GM21825 (cell line): Measurements from ENCODE around the gene APBB2.

Experiments
- ATAC-seq: cut with Tn5 transposase; IDR thresholded peaks from one replicate; pipeline ENCODE4 v1.9.1; 2021; ENCODE audit warnings: mild to moderate bottlenecking, moderate library complexity; ENCODE audit not compliant: unreplicated experiment

Gene APBB2

GRCh38 chr4:41196633-41197332, 17.6 kb downstream of the APBB2 start:
- no peak for ATAC-seq

- ATAC-seq, result no peak
Measured at GRCh38 chr4:41192136-41192535, 22.2 kb downstream of the APBB2 start.

DNA sequence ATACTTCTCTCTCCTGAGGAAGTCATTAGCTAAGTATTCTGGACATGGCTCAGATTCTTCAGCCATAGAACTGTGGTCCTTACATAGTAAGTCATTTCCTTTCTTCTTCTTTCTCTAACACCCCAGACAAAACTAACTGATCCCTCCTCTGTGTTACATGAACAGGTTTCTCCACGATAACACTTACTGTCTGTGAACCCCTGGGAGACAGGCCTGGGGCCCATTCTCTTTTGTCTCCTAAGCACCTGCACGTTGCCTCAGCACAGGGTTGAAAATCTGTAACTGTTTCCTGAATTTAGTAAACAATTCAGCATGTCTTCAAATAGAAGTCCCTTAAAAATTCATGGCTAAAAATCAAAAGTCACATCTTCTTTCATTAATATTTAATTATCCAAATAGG, 24.7 kb downstream of the APBB2 start:
- no peak for ATAC-seq

- ATAC-seq, result no peak
Measured at GRCh38 chr4:41189076-41189475, 25.3 kb downstream of the APBB2 start.

- no peak for ATAC-seq
Measured at GRCh38 chr4:41185614-41186592, 28.4 kb downstream of the APBB2 start.

DNA sequence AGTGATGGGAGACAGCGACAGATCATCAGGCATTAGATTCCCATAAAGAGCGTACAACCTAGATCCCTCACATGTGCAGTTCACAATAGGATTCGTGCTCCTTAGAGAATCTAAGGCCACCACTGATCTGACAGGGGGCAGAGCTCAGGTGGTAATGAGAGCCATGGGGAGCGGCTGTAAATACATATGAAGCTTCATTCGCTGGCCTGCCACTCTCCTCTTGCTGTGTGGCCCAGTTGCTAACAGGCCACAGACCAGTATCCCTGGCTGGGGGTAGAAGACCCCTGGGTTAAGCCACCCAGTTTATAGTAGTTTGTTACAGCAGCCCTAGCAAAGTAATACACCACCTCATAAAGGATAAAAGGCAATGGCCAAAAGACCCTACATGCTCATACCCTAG, 30.3 kb downstream of the APBB2 start:
- no peak for ATAC-seq

DNA sequence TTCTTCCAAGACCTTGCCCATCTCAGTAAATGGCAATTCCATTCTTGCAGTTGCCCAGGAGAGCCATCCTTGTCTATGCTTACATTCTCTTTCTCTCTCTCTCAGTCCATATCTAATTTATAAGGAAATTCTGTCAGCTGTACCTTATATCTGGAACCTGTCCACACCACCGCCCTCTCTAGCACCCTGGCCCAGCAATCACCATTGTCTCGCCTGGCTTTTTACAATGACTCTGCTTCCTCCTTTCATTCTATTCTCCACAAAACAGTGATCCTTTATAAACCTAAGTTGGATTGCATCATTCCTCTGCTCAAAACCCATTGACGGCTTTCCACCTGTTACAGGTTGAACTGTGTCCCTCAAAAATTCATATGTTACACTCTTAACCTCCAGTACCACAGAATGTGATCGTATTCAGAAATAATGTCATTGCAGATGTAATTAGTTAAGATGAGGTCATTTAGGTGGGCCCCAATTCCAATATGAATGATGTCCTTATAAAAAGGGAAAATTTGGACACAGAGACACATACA, 31.3 kb downstream of the APBB2 start:
- ATAC-seq, result no peak

GRCh38 chr4:41181037-41181436, 33.3 kb downstream of the APBB2 start:
- ATAC-seq, result no peak

- ATAC-seq, result no peak
Measured at GRCh38 chr4:41179498-41180195, 34.7 kb downstream of the APBB2 start.

GRCh38 chr4:41178372-41179370, 35.7 kb downstream of the APBB2 start:
- no peak for ATAC-seq

DNA sequence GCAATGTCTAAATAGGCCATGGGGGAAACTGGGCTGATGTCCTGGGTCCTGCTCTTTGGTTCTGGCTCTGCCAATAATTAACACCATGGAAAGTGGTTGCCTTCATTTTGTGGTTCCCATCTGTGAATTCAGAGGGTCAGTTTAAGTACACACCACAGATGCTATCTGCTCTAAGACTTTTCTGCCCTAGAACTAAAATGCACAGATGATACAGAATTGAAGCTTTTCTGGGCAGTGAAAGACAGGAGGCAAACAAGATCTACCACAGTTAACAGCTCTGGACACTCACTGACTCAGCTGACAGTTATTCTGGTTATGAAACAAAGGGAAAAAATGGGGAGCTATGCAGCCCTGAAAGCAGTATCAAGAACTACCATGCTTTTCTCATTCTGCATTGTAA, 37.3 kb downstream of the APBB2 start:
- ATAC-seq, result no peak

GRCh38 chr4:41176340-41176739, 38.0 kb downstream of the APBB2 start:
- no peak for ATAC-seq

GRCh38 chr4:41175794-41176193, 38.5 kb downstream of the APBB2 start:
- ATAC-seq, result no peak

GRCh38 chr4:41174444-41174843, 39.9 kb downstream of the APBB2 start:
- no peak for ATAC-seq

GRCh38 chr4:41172786-41173185, 41.6 kb downstream of the APBB2 start:
- ATAC-seq, result no peak

DNA sequence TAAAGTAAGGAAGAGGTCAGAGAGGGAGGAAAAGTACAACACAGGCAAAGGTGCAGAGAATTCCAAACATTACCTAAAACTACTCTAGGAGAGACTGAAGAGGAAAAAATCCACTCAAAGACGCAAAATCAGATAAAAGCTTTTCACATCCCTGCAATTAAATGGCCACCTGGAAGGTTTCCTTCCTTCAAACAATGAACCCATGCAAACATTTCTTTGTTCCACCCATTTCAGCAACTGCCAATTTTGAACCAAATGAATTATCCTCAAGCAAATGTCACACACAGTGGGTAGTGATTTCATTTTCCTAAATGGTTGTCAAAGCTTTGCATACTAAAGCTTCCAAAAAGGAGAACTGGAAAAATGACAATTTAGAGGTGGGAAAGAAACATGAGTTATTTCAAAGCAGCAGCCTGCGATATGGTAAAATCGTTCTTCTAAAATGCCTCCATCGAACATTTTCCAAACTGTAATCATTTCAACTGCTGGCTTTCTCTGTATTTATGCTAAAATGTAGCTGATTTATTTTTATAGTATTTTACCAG, 45.0 kb downstream of the APBB2 start:
- no peak for ATAC-seq

DNA sequence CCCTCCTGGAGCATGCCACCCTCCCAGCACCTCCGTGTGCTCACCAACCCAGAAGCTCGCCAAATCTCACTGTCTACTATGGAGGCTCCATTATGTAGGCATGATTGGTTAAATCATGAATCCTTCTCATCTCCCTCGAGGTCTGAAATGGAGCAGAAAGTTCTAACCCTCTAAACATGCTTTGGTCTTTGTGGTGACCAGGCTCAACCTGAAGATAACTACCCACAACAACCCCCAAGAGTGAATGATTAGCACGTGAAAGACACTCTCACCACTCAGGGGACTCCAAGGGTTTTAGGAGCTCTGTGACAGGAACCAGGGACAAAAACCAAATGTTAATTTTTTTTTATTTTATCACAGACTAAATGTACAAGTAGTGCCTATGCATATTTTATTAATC, 47.2 kb downstream of the APBB2 start:
- no peak for ATAC-seq

GRCh38 chr4:41164405-41164804, 49.9 kb downstream of the APBB2 start:
- no peak for ATAC-seq

DNA sequence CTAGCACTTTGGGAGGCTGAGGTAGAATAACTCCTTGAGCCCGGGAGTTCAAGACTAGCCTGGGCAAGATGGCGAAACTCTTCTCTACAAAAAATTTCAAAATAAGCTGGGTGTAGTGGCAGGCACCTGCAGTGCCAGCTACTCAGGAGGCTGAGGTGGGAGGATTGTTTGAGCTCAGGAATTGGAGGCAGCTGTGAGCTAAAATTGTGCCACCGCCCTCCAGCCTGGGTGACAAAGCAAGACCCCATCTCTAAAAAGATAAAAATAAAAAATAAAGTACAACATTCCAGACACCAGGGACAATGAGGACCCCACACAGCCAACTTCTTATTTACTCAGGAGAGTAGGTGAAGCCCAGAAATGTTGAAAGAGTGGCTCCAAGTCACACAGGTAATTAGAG, 53.0 kb downstream of the APBB2 start:
- no peak for ATAC-seq

DNA sequence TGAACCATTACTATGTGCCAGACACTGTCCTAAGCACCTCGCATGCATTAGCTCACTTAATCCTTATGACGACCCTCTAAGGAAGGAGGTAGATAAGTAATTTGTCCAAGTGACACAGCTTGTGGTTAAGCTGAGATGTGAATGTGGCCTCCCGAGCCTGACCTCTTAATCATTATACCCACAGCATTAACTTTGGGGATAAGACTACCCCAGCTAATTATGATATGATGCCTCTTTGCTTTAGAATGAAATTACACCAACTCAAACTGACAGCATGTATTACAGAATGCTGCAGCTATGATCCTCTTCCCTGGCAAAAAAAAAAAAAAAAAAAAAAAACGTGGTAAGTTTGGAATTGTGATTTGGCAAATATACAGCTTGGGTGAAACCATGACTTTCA, 53.5 kb downstream of the APBB2 start:
- no peak for ATAC-seq
